T-helper 1 cell treated with Interleukin-12 subunit alpha and Interleukin-12 subunit beta and Interleukin-4 antibody, amounts not matched to agents 30 ng/mL and 1 ng/mL, for 36 hours (primary cell): ENCODE results near the gene GAB1. TPM values are rescaled to one million over a fixed set of nuclear protein-coding genes. Genes with fewer than 3 reads are reported as not detected.
"Not testable (repeated sequence)": the region's sequence is repeated elsewhere in the genome, so short reads cannot be mapped to it uniquely, and the experiment has no call there.

Source experiments
- intact Hi-C: fragments of 100-400 bp; cut with micrococcal nuclease; formaldehyde crosslinking; loops from one replicate; pipeline ENCODE4 v1.15.1; 2024
- total RNA-seq: library from RNA; stranded (reverse); gene quantifications from 2 replicates; pipeline ENCODE4 v1.2.3, GENCODE V29; 2022

GAB1 gene
- total RNA-seq, 1 donor from 2014 or later, result 0.34 TPM

DNA sequence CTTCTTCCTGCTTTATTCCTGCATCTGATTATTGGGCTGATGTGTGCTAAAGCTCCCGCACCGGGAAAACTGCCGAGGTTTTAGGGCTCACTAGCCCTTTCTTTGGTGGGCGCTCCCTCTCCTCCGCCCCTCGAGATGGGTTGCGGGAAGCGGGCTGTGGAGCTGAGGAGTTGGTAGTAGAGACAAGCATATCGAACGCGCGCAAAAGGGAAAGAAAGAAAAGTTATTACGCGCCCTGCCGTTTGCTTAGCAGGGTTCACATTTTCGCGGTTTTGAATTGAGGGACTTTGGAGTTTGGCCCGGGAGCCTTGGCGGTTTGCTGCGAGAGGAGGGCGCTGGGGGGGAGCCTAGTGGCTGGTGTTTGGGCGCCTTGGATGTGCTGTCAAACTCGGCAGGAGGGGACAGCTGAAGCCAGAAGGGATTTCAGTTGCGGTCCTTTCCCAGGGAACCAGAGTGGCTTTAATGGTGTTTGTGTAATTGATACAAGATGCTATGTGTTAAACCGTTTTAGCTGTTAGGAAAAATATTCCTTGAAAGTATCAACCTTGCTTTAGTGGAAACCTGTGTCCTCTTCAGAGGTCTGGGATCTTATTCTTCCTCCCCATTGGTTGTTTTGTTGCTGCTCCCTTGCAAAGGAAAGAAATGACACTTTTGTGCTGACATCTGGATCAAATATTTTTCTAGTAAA is 1.1 kb downstream of the GAB1 start:
- intact Hi-C loops, result loop anchor here (1.0 to 5.0 kb wide), 5 partner anchors 22 to 490 kb away; partner anchors contain the start of genes INPP4B, SMARCA5 and USP38

DNA sequence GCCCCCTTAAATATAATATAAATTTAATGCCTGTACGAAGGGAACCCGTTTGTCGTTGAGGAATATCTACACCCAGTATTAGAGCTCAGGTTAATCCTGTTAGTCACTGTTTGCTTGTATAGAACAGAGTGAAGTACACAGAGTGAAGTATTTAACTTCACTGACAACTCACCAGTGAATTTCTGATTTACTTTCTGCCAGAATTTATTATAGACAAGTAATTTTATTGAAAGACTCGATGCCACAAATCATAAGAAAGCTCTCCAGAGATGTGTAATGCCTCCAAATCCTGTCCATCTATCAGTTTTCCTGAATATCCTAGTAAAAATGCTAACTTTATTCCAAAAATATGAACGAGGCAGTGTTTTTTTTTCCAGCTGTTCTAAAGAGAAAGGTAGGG is 1.6 kb downstream of the GAB1 start:
- intact Hi-C loops, result loop anchor here (5.0 kb wide), 1 partner anchor 491 kb away; the partner anchor contains the start of gene INPP4B

- intact Hi-C loops, result loop anchor here (5.0 kb wide), 1 partner anchor 492 kb away; the partner anchor contains the start of gene INPP4B
Measured at GRCh38 chr4:143339497-143339896, 2.8 kb downstream of the GAB1 start.

- intact Hi-C loops, result no loop called here
Measured at GRCh38 chr4:143341186-143341755, 4.6 kb downstream of the GAB1 start.

GRCh38 chr4:143343276-143343831 is 6.7 kb downstream of the GAB1 start:
- intact Hi-C loops, result no loop called here

GRCh38 chr4:143344041-143344440 is 7.4 kb downstream of the GAB1 start:
- intact Hi-C loops, result no loop called here

DNA sequence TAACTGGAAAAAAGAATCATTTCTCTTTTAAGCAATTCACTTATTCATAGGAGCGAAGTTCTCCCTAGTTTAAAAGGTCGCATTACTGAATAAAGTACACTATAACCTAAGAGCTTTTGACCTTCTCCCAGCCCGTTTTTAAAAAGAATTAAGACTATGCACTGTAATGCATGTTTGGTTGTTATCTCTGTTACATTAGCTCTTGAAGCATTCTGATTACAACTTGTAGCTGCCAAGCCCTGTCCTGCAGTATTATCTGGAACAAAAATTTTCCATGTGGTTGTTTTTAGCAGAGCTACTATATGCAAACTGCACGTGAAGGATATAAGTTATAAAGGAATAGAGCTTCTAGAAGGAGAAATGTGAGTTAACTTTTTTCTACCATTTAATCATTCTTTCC is 8.1 kb downstream of the GAB1 start:
- intact Hi-C loops, result no loop called here

DNA sequence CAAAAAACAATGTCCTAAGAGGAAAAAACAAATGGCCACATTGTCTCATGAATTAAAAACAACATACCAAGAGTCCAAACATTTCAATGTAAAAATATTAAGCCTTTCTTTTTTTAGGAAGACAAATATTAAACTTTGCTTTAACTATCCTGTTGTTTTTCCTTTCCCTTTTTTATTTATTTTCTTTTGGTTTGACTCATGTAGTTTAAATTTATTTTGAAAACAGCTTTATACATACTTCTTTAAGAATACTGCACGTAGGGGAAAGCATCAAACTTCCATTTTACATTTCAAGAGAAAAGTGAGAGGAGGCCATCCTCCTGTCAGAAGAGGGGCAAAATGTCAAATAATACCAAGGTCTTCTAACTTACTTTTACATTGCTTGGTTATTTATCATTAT is 8.7 kb downstream of the GAB1 start:
- intact Hi-C loops, result no loop called here

DNA sequence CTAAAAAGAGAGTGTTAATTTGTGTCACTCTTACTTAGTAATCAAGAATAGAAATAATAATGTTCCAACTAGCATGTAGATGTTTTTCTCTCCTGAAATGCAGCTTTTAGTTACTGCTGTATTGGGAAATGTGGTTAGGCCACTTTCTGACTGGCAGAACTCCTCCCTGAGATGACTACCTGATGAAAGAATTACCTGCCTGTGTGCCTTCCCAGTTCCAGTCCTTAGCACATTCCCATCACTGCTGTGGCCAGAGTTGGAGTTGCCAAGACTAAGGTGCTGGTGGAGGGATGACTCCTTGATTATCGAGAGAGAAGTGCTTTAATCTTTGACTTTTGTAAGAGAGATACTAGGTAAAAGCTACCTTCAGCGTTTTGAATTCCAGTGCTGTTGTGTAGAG is 9.5 kb downstream of the GAB1 start:
- intact Hi-C loops, result no loop called here

DNA sequence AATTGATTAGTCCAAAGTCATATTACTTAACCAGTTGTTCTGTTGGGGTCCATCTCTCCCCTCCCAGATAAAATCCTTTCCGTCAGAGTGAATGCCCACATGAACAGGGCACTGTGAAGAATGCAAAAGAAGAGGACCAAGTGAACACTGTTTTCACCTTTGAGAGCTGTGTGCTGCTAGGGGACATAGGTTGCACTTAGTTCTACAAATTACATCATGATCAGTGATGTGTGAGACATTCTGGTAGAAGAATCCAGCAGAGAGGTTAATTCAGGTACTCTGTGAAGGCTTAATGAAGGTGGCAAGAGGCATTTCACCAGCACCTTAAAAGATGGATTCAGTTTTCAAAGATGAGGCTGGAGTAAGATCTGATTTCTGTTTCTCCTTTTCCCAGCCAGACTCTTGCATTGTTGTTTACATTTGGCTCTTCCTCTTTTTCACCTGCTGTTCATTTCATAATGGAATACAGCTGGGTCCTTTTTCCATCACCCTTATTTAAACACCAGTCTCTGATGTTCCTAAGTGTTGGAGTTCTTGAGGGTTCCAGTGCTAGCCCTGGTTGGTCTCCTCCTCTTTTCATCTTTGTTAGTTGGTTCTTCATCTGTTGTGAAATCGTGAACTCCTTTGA is 10.9 kb downstream of the GAB1 start:
- intact Hi-C loops, result no loop called here

DNA sequence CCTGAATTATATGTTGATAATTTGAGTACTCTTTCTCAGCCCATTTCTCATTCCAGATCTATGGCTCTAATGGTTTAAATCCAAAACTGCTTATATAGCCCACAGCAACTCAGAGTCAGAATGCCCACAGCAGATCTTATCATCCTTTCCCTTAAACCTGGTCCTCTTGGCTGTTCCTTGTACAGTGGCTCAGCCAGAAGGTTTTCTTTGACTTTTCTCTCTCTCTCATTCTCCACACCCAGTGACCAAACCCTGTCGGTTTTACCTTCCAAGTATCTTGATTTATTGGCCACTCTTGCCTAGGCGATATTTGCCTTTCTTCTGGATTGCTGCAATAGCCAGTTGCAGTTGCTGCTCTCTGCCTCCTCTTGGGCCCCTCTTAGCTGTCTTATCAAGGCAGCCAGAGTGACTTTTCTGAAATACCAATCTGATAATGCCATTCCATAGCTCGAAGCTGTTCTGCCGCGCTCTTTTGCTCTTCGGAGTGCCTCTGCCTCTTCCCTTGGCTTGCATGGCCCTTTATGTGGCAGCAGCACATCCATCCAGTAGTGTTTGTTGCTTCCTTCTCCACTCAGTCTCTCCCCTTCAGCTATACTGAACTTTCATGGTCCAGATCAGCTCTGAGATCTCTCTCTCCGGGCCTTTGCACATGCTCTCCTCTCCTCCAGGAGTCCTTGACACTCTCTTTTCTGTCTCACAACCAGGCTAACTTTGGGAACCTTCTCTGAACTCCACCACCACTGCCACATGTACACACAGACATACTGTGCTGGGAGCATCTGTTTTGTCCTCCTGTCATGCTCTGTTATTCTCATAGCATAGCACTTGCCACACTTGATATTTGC is 11.8 kb downstream of the GAB1 start:
- intact Hi-C loops, result no loop called here

DNA sequence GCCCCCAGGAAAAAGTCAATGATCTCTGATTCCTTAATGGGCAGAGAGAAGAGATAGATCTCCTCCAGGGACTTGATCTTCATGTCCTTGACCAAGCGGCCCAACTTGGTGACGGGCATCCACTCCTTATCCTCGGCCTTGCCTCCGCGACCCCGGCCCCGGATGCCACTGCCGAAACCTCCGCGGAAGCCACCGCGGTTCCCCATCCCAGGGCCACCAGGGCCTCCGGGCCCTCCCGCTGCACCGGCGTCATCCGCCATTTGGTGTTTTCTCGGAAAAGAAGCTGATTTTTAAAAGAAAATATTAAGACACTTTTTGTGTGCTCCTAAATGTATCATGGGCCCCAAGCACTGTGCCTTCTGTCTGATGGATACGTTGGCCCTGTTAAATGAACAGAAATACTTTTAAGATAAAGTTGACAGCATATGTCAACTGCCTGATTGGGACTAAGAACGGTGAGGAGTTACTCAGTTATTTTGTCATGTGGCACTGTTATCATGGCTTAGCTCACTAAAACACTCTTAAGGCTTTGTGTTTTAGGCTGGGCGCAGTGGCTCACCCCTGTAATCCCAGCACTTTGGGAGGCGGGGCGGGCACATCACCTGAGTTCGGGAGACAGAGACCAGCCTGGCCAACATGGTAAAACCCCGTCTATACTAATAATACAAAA is 13.3 kb downstream of the GAB1 start:
- intact Hi-C loops, result not testable (repeated sequence)

DNA sequence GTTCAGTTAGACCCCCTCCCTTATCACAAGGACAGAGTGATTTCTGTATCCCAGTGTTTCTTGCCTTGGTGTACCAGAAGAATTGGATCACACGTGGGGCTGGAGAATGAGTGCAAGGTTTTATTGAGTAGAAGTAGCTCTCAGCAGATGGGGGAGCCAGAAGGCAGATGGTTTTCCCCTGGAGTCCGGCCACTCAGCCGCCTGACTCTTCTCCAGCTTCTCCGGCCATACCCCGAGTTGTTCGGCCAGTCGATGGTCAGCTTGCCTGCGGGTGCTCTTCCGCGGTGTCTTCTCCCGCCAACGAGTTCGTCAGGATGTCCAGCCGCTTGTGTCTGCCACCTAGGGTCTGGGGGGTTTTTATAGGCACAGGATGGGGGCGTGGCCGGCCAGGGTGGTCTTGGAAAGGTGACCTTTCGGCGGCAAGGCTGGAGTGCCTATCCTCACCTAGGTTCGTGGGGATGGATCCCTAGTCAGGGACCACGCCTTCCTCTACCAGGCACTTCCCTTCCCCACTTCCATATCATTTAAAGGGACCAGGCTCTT is 14.5 kb downstream of the GAB1 start:
- intact Hi-C loops, result no loop called here

DNA sequence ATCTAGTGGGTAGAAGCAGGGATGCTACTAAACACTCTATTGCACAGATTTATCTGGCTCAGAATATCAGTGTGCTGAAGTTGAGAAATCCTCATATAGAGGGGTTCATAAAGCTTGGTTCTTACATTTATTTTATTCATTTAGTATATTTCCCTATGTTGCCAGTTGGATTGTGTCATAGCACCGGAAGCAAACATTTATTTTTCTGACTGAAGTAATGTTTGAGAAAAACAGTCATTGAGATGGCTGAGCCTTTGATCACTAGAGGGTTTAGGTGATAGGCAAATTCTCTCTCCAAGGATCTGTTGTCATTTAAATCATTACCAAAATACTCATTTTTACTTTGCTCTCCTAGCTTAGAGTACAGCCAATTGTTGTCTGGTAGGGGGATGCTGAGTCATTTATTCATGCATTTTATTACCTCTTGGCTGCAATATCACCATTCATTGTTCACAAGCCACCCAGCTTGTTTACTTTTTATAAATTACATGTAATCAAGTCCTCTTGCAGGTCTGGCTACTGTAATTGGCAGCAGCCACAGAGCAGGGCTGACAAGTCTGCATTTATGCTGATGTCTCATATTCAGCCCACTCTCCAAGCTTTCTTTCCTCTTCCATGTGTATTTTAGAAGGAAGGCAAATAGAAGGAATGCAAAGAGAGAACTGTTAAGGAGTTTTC is 15.2 kb downstream of the GAB1 start:
- intact Hi-C loops, result no loop called here

- intact Hi-C loops, result no loop called here
Measured at GRCh38 chr4:143352720-143353119, 16.0 kb downstream of the GAB1 start.

DNA sequence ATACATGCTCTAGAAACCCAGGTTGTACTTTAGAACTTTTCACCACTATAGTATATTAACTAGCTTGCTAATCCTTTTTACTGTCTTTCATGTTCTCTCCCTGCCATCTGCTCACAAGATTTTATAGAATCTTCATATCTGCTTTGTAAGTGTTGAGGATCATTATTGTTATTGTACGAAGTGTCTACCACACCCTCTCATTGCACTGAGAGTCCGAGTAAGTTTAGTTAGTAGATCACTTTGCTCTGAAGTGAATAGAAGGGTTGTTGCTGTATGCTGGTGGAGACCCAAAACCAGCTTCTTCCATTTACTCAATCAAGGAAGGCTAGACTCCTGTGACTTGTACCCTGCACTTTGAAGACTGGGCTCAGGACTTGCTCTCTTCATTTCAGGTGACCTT is 17.1 kb downstream of the GAB1 start:
- intact Hi-C loops, result no loop called here

DNA sequence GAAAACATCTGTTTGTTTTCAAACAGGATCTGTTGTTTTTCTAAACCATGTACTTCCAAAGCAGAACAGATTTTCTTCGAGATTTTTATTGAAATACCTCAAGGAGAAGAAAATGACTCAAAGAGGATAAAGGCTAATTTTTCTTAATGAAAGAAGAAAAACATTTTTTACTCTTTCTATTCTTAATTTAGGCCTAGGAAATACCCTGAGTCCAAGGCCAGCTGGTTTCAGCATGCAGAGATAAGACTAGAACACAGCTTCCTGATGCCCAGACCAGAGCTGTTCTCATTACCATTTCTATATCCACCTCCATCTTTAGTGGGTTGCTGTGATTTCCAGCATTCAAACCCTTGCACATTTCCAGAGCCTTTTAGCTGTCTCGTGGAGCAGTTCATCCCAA is 18.3 kb downstream of the GAB1 start:
- intact Hi-C loops, result loop anchor here (5.0 kb wide), 1 partner anchor 527 kb away; no protein-coding TSS in a partner anchor

GRCh38 chr4:143355540-143356217 is 19.0 kb downstream of the GAB1 start:
- intact Hi-C loops, result loop anchor here (5.0 kb wide), 1 partner anchor 527 kb away; no protein-coding TSS in a partner anchor

GRCh38 chr4:143356493-143356892 is 19.8 kb downstream of the GAB1 start:
- intact Hi-C loops, result loop anchor here (5.0 kb wide), 1 partner anchor 526 kb away; no protein-coding TSS in a partner anchor
